HG02870 (cell line): Measurements from ENCODE around the gene AP1M2.
"Not testable (repeated sequence)": the region's sequence is repeated elsewhere in the genome, so short reads cannot be mapped to it uniquely, and the experiment has no call there.

Source experiments
- ATAC-seq: cut with Tn5 transposase; IDR thresholded peaks from one replicate; pipeline ENCODE4 v1.9.1; 2021; ENCODE audit warnings: mild to moderate bottlenecking, moderate library complexity; ENCODE audit not compliant: unreplicated experiment

AP1M2 gene

DNA sequence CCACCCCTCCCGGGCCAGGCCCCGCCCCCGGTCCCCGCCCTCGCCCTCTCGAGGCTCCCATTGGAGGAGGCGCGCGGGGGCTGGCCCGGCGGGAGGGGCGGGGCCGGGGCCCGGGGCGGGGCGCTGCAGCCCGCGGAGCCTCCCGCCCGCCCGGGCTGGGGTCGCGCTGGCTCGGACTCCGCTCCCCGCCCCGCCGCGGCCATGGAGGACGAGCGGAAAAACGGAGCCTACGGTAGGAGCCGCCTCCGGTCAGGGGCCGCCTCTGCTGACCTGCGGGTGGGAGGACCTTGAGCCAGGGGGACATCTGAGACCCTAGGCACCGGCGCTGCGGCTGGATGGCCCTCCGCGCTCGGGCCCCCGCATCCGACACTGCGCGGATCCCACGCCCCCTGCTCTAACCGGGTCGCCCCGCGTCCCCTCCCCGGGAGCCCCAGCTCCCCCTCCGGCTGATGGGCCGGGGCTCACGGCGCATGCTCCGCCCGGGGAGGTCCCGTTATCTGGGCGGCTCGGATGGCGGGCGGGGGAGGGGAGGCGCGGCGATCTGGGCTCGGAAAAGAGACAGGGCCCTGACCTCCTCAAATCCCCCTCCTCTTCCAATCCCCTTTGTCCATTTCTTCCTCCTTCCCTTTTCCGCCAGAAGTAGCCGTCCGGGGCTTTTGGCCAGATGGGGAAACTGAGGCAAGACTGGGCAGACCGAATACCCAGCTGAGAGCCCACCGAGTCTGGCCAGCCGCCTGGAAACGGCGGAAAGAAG is 15.4 kb upstream of the AP1M2 start:
- peak; percentile 63 for ATAC-seq

DNA sequence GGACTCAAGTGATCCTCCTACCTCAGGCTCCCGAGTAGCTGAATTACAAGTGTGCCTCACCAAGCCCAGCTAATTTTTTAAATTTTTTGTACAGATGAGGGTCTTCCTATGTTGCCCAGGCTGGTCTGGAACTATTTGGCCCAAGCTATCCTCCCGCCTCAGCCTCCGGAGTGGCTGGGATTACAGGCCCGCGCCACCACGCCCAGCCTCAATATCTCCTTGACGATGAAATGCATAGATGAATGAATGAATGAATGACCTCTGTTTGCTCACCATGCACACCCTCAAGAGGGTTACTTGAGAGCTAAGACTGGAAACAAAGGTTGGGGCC is 14.9 kb upstream of the AP1M2 start:
- no peak for ATAC-seq

DNA sequence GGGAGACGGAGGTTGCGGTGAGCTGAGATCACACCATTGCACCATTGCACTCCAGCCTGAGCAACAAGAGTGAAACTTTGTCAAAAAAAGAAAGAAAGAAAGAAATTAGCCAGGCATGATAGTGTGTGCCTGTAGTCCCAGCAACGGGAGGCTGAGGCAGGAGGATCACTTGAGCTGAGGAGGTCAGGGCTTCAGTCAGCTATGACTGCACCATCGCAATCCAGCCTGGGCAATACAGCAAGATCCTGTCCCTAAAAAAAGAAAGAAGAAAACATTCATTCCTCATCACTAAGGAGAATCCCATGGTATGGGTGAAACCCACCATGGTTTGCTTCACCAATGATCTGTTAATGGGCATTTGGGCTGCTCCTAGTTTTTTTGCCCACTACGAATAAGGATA is 13.0 kb upstream of the AP1M2 start:
- no peak for ATAC-seq

DNA sequence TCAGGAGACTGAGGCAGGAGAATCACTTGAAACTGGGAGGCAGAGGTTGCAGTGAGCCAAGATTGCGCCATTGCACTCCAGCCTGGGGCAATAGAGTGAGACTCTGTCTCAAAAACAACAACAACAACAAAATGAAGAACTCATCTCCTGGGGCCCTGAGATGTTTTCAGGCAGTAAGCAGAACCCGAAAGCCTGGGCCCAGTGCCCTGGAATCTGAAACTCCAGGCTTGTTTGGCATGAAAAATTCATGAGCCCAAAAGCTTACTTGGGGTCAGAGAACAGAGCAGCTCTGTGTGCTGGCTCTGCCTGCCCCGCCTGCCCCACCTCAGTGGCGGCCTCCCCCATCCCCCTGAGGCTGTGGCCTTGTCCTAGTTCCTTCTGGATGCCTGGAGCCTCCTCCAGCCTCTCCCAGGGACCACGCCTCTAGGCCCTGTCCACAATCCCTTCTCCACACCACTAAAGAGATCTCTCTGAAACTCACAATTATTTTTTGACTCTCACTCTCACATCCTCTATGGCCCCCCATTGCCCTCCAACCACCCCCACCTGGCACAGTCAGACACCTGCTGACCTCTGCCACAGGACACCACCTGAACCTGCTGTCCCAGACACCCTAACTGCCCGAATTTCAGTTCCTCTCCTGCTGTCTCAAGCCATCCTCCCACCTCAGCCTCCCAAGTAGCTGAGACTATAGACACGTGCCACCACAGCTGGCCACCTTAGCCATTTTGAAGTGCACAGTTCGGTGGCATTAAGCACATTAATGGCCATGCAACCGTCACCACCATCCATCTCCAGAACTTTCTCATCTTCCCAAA is 6.9 kb upstream of the AP1M2 start:
- ATAC-seq: no peak

DNA sequence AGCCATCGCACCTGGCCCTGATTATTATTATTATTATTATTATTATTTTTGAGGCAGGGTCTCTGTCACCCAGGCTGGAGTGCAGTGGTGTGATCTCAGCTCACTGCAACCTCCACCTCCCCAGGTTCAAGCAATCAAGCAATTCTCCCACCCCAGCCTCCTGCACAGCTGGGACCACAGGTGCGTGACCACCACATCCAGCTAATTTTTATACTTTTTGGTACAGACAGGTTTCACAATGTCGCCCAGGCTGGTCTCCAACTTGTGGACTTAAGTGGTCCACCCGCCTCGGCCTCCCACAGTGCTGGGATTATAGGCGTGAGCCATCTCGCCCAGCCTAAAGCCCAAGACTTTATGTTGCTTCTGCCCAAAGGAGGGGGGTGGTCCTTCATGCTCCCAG is 6.0 kb upstream of the AP1M2 start:
- ATAC-seq: no peak

DNA sequence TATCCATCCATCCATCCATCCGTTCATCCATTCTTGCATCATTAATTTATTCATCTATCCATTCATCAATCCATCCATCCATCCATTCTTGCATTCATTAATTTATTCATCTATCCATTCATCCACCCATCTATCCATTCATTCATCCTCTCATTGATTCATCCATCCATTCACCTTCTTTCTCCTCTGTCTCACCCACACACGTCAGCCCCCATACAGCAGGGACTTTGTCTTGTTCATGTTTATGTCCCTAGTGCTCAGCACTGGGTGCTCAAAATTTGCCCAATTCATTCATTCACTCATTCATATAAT is 683 bp upstream of the AP1M2 start:
- ATAC-seq: no peak

DNA sequence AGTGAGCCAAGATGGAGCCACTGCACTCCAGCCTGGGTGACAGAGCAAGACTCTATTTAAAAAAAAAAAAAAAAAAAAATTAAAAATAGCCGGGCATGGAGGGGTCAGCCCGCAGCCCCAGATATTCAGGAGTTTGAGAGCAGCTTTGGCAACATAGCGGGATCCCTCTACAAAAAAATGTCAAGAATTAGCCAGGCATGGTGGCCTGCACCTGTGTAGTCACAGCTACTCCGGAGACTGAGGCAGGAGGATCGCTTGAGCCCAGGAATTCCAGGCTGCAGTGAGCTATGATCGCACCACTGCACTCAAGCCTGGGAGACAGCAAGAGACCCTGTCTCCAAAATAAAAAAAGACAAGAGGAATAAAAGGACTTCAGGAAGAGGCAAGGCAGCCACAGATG is 716 bp downstream of the AP1M2 start:
- ATAC-seq: no peak

DNA sequence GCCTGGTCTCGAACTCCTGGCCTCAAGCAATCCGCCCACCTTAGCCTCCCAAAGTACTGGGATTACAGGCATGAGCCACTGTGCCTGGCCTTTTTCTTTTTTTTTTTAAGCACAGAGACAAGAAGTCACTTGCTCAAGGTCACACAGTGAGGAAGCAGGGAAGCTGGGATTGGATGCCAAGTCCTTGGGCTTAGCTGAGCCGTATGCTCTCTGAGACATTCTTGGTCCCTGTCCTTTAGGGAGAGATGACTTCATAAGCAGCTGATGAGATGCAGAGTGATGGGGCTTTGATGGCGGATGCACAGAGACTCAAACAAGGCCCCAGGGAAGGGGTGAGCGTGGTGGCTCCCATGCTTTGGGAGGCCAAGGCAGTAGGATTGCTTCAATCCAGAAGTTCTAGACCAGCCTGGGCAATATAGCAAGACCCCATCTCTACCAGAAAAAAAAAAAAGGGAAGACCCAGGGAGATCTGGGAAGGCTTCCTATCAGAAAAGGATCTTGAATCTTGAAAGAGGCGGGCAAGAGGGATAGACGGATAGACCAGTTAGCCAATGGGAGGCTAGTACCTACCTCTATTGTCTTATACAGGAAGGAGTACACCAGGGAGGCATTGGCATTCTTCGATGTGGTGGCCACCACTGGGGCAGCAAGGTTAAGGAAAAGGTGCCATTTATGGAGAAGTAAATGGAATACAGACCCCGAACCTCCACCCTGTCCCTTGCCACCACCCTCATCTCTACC is 3.9 kb downstream of the AP1M2 start:
- no peak for ATAC-seq

DNA sequence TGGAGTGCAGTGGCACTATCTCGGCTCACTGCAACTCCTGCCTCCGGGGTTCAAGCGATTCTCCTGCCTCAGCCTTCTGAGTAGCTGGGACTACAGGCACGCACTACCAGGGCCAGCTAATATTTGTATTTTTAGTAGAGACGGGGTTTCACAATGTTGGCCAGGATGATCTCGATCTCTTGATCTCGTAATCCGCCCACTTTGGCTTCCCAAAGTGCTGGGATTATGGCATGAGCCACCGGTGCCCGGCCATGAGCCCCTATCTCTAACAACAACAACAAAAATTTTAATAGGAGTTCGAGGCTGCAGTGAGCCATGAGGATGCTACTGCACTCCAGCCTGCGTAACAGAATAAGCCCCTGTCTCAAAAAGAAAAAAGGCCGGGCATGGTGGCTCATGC is 5.0 kb downstream of the AP1M2 start:
- ATAC-seq: no peak

DNA sequence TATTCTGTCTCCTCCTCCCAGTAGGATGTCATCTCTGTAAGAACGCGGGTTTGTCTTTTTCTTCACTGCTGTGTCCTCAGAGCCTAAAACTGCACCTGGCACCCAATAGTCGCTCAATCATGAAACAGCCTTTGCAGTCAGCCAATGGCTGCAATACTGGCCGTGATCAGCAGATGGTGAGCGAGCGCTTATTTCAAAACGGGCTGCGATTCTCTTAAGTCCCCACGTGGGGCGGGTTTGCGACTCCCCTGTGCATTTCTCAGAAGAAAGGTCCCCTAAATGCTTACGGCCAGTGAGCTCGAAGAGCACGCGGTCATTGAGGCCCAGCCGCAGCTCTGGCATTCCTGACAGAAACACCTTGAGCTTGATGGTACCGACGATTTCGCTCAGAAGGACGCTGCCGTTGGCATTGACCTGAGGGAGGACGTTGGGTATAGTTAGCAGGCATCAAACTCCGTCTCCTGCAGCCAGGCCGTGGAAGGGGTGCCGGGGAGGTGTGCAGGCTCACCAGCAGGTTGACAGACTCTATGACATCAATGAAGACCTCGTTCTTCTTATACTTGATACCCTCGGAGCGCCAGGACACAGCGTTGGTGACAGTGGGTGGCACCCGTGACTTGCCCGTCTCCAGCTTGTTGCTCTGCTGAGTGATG is 6.0 kb downstream of the AP1M2 start:
- ATAC-seq: no peak

DNA sequence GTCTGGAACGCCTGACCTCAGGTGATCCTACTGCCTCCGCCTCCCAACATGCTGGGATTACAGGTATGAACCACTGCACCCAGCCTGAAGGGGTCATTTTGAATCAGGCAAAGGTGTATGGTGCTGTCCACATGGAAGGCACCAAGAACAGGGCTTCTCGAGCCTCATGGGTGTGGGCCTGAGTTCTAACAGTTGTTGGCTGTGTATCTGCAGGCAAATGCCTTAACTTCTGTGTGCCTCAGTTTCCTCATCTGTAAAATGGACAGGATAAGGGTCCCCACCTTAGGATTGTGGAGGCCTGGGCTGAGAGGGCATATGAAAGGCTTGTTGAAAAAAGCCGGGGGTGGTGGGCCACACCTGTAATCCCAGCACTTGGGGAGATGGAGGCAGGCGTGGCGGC is 9.2 kb downstream of the AP1M2 start:
- ATAC-seq: no peak

DNA sequence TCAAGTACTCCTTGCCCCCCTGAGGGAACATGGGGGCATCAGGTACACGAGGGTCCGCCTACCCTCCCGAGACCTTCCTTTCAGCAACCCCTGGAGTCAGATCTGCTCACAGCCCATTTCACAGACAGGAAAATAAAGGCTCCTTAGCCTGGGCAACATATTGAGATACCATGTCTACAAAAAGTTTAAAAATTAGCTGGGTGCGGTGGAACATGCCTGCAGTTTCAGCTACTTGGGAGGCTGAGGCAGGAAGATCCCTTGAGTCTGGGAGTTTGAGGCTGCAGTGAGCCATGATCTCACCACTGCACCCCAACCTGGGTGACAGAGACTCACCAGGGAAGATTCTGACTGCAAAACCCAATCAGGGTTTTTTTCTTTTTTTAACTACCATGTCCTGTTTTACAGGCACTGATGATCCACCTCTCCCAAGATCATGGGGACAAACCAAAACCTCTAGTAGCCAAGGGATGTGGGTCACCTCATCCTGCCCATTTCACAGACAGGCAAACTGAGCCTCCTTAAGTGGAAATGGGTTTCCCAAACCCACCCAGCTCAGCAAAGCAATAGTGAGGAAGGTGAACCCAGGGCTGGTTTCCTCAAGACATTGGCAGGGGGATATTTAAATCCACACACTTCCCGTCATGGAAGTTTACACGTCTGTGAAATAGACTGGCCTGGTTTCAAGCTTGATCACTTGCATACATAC is 11.9 kb downstream of the AP1M2 start:
- ATAC-seq: no peak

DNA sequence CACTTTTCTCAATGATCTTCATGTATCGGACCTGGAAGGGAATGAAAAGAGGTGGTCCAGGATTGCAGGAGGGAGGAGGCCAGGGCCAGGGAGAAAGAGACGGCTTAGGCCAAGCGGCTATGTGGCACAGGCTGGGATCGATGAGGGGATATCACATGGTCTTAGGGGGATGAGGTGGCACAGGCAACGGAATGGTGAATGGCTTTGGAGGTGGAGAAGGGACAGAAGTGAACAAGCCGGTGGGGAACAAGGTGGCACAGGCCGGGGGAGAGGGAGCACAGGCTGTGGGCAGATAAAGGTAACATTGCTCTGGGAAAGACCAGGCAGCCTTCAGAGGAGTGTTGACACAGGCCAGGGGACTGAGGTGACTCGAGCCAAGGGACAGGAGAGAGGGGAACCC is 12.7 kb downstream of the AP1M2 start:
- ATAC-seq: no peak

DNA sequence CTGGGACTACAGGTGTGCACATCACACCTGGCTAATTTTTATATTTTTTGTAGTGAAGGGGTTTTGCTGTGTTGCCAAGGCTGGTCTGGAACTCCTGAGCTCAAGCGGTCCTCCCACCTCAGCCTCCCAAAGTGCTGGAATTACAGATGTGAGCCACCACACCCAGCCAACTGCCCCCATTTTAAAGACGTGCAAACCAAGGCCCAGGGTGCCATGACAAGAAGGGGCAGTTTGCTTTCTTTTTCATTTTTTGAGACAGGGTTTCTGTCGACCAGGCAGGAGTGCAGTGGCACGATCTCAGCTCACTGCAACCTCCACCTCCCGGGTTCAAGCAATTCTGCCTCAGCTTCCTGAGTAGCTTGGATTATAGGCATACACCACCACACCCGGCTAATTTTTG is 13.3 kb downstream of the AP1M2 start:
- not testable (repeated sequence) for ATAC-seq

DNA sequence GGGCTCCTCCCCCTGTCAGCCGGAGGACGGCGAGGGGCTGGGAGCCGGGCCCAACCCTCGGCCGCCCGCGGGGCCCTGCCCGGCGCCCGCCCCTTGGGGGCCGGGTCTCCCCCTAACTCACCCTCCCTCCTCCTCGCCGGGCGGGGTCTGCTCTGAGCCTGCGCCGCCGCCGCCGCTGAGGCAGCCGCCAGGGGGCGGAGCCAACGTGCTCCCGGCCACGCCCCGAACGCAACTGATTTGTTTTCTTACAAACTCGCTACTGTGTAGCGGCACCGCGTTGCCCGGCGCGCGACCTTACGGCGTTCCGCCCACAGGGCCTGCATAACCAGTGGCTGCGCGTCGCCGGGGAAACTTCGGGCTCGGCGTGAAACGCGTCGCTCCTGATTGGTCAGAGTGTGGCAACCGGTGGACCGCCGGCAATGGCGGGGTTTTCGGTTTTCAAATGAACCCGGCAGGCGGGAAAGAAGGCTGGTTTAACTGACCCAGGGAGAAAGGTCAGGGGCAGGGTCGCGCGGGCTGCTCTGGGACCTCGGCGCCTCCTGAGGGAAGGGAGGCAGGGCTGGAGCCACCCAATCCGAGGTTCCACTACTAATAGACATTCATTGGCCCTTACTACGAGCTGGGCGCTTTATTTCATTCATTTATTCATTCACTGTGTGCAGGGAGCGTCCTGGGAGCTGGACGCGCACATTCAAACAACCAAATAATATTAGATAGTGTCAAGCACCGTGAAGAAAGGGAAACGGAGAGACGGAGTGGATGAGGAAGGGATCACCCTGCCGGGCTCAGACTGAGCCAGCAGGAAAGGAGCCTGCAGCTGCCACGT is 18.1 kb downstream of the AP1M2 start, which contains the start of gene CDKN2D:
Gene CDKN2D (minus strand): TSS at position 154 of the 826 bp plus-strand sequence. CDS start 326 bp downstream, outside the sequence.
- peak; percentile 63 for ATAC-seq

DNA sequence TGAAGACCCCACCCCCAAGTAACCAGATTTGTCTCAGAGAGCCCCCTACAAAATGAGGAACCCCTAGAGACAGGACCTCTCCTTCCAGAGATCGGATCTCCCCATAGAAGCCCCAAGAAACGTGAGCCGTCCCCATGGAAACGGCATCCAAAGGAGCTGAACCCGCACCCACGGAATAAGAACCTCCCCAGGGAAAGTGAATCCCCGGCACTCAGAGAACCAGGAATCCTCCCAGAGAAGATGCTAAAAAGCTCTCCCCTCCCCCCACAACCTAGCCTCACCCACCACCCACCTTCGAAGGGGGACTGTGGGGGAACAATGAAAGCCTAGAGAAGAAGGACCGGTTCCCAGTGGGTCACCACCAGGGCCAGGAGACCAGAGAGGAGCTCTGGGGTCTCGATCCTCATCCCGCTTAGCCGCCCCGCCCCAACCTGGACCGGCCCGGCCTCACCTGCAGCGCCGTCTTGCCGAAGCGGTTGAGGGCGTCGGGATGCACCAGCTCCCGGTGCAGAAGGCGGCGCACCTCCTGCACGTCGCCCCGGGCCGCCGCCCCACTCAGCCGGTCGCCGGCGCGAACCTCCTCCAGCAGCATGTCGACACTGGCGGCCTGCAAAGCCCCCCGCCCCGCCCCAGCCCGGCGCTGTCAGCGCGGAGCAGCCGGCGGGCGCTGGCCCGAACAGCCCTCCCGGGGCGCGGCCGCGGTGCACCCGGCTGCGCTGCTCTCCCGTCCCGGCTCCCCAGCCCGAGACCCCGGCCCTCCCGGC is 18.9 kb downstream of the AP1M2 start:
- ATAC-seq: no peak

DNA sequence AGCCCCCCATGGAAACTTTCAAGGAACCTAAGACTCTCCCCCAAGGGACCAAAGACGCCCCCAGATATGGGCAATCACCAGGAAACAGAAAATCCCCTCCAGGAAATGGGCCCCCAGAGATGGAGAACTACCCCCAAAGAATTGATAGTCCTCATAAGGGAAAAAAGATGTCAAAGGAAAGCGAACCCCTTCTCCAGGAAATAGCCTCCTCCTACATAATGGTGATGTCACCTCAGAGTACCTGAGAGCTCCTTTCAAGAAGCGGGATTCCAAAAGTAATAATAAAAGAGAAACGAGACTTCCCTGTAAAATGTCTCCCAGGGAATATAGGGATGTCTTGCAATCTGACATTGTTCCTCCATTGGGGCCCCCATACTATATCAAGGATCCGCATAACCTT is 19.5 kb downstream of the AP1M2 start:
- no peak for ATAC-seq

DNA sequence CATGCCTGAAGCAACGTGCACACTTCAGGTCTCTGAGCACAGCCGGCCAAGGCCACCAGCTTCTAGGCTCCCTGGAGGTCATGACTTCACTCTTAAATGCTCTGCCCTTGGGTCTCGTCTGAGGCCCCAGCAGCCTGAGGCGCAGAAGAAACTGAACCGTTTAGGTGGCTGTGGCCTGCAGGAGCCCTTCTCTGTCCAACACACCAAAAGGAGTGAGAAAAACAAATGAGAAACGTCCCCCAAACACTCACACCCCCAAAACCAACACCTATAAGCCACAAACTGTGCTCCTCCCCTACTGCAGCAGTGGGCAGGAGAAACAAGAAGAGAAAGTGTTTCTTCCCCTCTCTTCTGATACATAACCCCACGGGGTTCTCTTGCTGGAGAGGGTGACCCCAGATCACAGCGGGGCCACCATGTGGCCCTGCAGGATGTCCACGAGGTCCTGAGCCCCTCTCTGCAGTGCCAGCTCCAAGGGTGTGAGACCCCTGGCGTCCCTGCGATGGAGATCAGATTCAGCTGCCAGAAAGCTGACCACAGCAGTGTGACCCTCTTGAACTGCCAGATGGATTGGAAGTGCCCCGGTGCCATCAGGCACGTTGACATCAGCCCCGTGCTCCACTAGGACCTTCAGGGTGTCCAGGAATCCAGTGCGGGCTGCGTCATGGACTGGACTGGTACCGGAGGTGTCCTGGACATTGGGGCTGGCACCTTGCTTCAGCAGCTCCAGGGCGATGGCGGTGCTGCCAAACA is 20.3 kb downstream of the AP1M2 start:
- ATAC-seq: no peak

DNA sequence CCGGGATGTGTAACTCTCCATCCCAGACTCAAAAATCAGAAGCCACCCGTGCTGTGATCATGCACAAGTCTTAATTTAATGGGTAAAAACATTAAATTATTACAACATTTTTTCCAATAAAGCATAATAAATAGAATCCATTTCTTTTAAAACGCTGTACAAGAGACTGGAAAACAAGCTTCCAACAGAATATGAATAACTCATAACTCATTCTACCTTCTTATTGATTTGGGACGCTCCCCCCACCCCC is 20.8 kb downstream of the AP1M2 start:
- no peak for ATAC-seq
